ENCODE data around the gene NHS. TPM values are rescaled to one million over a fixed set of nuclear protein-coding genes. Genes with fewer than 3 reads are reported as not detected.
A peak's percentile ranks its signal among the peaks of the same experiment; 100 is the strongest.

The NHS gene
- total RNA-seq, 1 experiment from 2014 or later = 5.7 TPM

GRCh38 chrX:17689971-17690409 is 315.0 kb downstream of the NHS start:
- Histone ChIP-seq H3K4me2 (ENCODE audit: low read length) (no peak overlapping the region), H3K27ac (ENCODE audit: low read depth, low read length) (no peak overlapping the region), H2AFZ (ENCODE audit: low read depth, low read length, poor library complexity, severe bottlenecking) (no peak overlapping the region), H3K36me3 (ENCODE audit: control insufficient read depth in 1 of 2, insufficient read depth in 2 of 2, low read length in 2 of 2) (no peaks in the 10 kb centered on the region), H3K4me1 (ENCODE audit: control insufficient read depth in 1 of 2, insufficient read depth in 2 of 2, low read length in 2 of 2) (no peaks in the 10 kb centered on the region), H3K9me3 (ENCODE audit: control insufficient read depth in 1 of 2, insufficient read depth in 1 of 2, low read depth in 1 of 2, low read length in 2 of 2) (no peaks in the 10 kb centered on the region), H4K20me1 (ENCODE audit: insufficient read depth) (no peaks in the 10 kb centered on the region; the same call in 1 of the 2 replicates), H3K4me3 (replicated peaks in 1 of 2; ENCODE audit: low read depth in 1 of 2, low read length in 2 of 2) (no peak overlapping the region), H3K9me2 (ENCODE audit: insufficient read depth) (no peaks in the 10 kb centered on the region), H3K27me3 (ENCODE audit: insufficient read depth, low read length) (no peaks in the 10 kb centered on the region), H3K79me2 (ENCODE audit: insufficient read depth, low read length) (no peaks in the 10 kb centered on the region), H3K9ac (ENCODE audit: low read length) (no peak overlapping the region)
- peak; percentile 75 for TF ChIP-seq RAD21 (IDR thresholded peaks at IDR 0.05; ENCODE audit: low read depth)
- no peak for TF ChIP-seq MAX (IDR thresholded peaks at IDR 0.05)
- TF ChIP-seq CTCF (IDR thresholded peaks at IDR 0.05 in 2 of 3, conservative IDR thresholded peaks at IDR 0.05 in 1 of 3; ENCODE audit: borderline replicate concordance in 1 of 3, insufficient read depth in 1 of 3, low read depth in 2 of 3, low read length in 2 of 3) = peak; percentile 47 to 55 (median 52); a peak in 5 of 6 replicates
- peak; percentile 16 for DNase-seq (ENCODE audit: low read depth, low spot score)
- POLR2A ChIA-PET = no interaction called here
- peak; percentile 74; the same call in 1 of the 2 replicates for ATAC-seq
- RAD21 ChIA-PET (ENCODE audit: low non-redundant PET in 1 of 2, low total read pairs in 2 of 2, uncharacterized antibody in 2 of 2, unreplicated experiment in 2 of 2) = no interaction called here
- intact Hi-C loops (cut with micrococcal nuclease) = loop anchor here (1.0 to 5.0 kb wide), 5 partner anchors 155 to 568 kb away; partner anchors contain the start of gene NHS
- no TSS peak for BruUV-seq (replicated peaks)
- CTCF ChIA-PET = interaction anchor here (1.0 kb wide), 1 partner anchor 448 kb away, joined by 4 read pairs; no protein-coding TSS in a partner anchor

GRCh38 chrX:17692709-17693346 is 317.8 kb downstream of the NHS start:
- intact Hi-C loops (cut with micrococcal nuclease) = loop anchor here (5.0 kb wide), 2 partner anchors 316 to 571 kb away; partner anchors contain the start of gene NHS
- no peaks in the 10 kb centered on the region; the same call in 1 of the 2 replicates for H4K20me1 ChIP-seq (ENCODE audit: insufficient read depth)
- no peaks in the 10 kb centered on the region for H3K27me3 ChIP-seq (ENCODE audit: insufficient read depth, low read length)
- no peak overlapping the region for H3K9ac ChIP-seq (ENCODE audit: low read length)
- CTCF ChIA-PET = no interaction called here
- no peak overlapping the region for H3K27ac ChIP-seq (ENCODE audit: low read depth, low read length)
- ATAC-seq (no peak), DNase-seq (ENCODE audit: low read depth, low spot score) (no peak)
- H3K4me1 ChIP-seq (ENCODE audit: control insufficient read depth in 1 of 2, insufficient read depth in 2 of 2, low read length in 2 of 2) = no peaks in the 10 kb centered on the region
- no peaks in the 10 kb centered on the region for H3K9me3 ChIP-seq (ENCODE audit: control insufficient read depth in 1 of 2, insufficient read depth in 1 of 2, low read depth in 1 of 2, low read length in 2 of 2)
- no peaks in the 10 kb centered on the region for H3K36me3 ChIP-seq (ENCODE audit: control insufficient read depth in 1 of 2, insufficient read depth in 2 of 2, low read length in 2 of 2)
- no peak overlapping the region for H3K4me2 ChIP-seq (ENCODE audit: low read length)
- TF ChIP-seq EGR1 (IDR thresholded peaks at IDR 0.05; ENCODE audit: low read depth) = no peak
- RAD21 ChIA-PET (ENCODE audit: low non-redundant PET in 1 of 2, low total read pairs in 2 of 2, uncharacterized antibody in 2 of 2, unreplicated experiment in 2 of 2) = no interaction called here
- no TSS peak for BruUV-seq (replicated peaks)
- H3K4me3 ChIP-seq (replicated peaks in 1 of 2; ENCODE audit: low read depth in 1 of 2, low read length in 2 of 2) = no peak overlapping the region
- no peaks in the 10 kb centered on the region for H3K79me2 ChIP-seq (ENCODE audit: insufficient read depth, low read length)
- no peaks in the 10 kb centered on the region for H3K9me2 ChIP-seq (ENCODE audit: insufficient read depth)
- H2AFZ ChIP-seq (ENCODE audit: low read depth, low read length, poor library complexity, severe bottlenecking) = no peak overlapping the region
- POLR2A ChIA-PET = no interaction called here
